SH-SY5Y (cell line): ENCODE measurements around the gene MYEOV.

Source experiments
- GATA2 ChIP-seq: IDR thresholded peaks from 2 replicates; pipeline ENCODE4 v1.6.1; 2011; ENCODE audit warnings: mild to moderate bottlenecking, low read depth, low read length
- GATA3 ChIP-seq: IDR thresholded peaks from 2 replicates; pipeline ENCODE4 v1.6.1; 2011; ENCODE audit warnings: low read depth, mild to moderate bottlenecking, low read length, moderate library complexity

- TF ChIP-seq GATA2 (no peak), GATA3 (no peak)
Observed at GRCh38 chr11:69337211-69337721, 43.3 kb downstream of the MYEOV start.
